NT2/D1 (cell line): ENCODE data around the gene VAV2.

ENCODE experiments used
- YY1 ChIP-seq: IDR thresholded peaks from 2 replicates; pipeline ENCODE4 v1.6.1; 2011; ENCODE audit not compliant: insufficient read length, insufficient read depth
- ZNF274 ChIP-seq: IDR thresholded peaks from 2 replicates; pipeline ENCODE4 v1.6.1; 2011; ENCODE audit warnings: mild to moderate bottlenecking, low read depth, low read length

DNA sequence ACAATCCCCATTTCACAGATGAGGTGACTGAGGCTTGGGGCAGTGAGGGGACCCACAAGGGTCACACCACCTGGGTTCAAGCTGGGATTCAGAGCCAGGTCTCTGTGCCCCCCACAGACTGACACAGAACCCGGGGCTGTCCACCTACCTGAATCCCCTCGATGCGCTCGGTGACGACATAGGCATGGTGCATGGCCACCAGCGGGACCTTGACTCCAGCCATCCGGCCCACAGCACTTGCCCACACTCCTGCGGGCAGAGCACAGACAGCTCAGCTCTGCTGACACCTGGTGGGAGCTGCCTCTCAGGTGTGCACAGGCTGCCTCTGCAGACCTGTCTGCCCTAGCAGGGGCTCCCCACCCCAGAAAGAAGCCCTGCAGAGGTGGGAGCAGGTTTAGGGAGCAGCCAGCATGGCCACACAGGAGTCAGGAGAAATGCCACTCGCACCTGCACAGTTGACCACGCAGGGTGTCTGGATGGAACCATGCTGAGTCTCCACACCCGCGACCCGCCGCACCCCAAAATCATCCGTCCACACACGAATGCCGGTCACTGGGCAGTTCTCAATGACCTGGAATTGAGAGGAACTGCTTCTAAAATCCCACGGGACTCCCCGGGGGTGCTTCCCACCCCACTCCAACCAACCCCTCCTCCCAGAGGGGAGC is 262.4 kb downstream of the VAV2 start:
- TF ChIP-seq YY1 (no peak), ZNF274 (no peak)
